Uterus (tissue), 4 donors: ENCODE measurements around the gene AAK1. TPM values are rescaled to one million over a fixed set of nuclear protein-coding genes. Genes with fewer than 3 reads are reported as not detected.

ENCODE experiments used
- DNase-seq, 2 donors: peaks; one replicate each; pipeline ENCODE4 v3.0.0-alpha.2; 2019 to 2020
- H3K27ac ChIP-seq, 2 donors: fragments of 200-600 bp; sonication (generic); 1 replicate in 1 of 2; 2 replicates in 1 of 2; pipeline ENCODE4 v1.5.1; 2016 to 2018
- H3K27me3 ChIP-seq, 2 donors: fragments of 200-600 bp; sonication (generic); one replicate each; pipeline ENCODE4 v1.5.1; 2018 to 2019; ENCODE audit warnings: control low read depth in 1 of 2
- H3K36me3 ChIP-seq, 2 donors: fragments of 200-600 bp; sonication (generic); one replicate each; pipeline ENCODE4 v1.5.1; 2019; ENCODE audit warnings: control low read depth in 1 of 2
- H3K4me1 ChIP-seq, 2 donors: fragments of 200-600 bp; sonication (generic); one replicate each; pipeline ENCODE4 v1.5.1; 2018 to 2019; ENCODE audit warnings: control low read depth in 1 of 2
- H3K4me3 ChIP-seq, 2 donors: fragments of 200-600 bp; sonication (generic); 1 replicate in 1 of 2; 2 replicates in 1 of 2; pipeline ENCODE4 v1.5.1; 2018 to 2019; ENCODE audit warnings: mild to moderate bottlenecking in 1 of 2
- H3K9me3 ChIP-seq, 2 donors: fragments of 200-600 bp; sonication (generic); one replicate each; pipeline ENCODE4 v1.5.1; 2019; ENCODE audit warnings: control low read depth in 1 of 2
- CTCF ChIP-seq, 4 experiments: fragments of 200-600 bp in 2 of 4; fragments of 450-650 bp in 2 of 4; sonication (generic) in 2 of 4; IDR thresholded peaks; one replicate each; pipeline ENCODE4 v1.5.1; 2016 to 2019; ENCODE audit warnings: antibody characterized with exemption in 4 of 4, mild to moderate bottlenecking in 2 of 4, moderate library complexity in 1 of 4
- POLR2A ChIP-seq, 2 donors: fragments of 450-650 bp; IDR thresholded peaks; one replicate each; pipeline ENCODE4 v1.6.1; 2016; ENCODE audit warnings: antibody characterized with exemption in 2 of 2, mild to moderate bottlenecking in 1 of 2, moderate library complexity in 1 of 2
- intact Hi-C: fragments of 100-400 bp; cut with DNase I; formaldehyde crosslinking; loops from one replicate; pipeline ENCODE4 v1.15.1; 2023; ENCODE audit warnings: low total_unique reads
- total RNA-seq, 4 donors: library from RNA; depleted of rRNA in 3 of 4; stranded (reverse); fragments of >200 nt in 3 of 4; gene quantifications; one replicate each; pipeline versions ENCODE4 v1.1.0 to v1.2.4, GENCODE V29; 2014 to 2023
- donor health status: DM: yes; HTN: yes; CAD: no.

Gene AAK1
- total RNA-seq, 4 donors from 2014 or later, result 13.1 to 66.3 (median 32.5) TPM

GRCh38 chr2:69501301-69501700 lies 142.2 kb downstream of the AAK1 start:
- Histone ChIP-seq H3K4me1 (no peaks in the 10 kb centered on the region), H3K36me3 (no peaks in the 10 kb centered on the region), H3K9me3 (no peaks in the 10 kb centered on the region), H3K27ac (no peak overlapping the region), H3K4me3 (no peak overlapping the region), H3K27me3 (no peaks in the 10 kb centered on the region)
- DNase-seq, result no peak
- TF ChIP-seq POLR2A (IDR thresholded peaks at IDR 0.05) (no peak), CTCF (IDR thresholded peaks at IDR 0.05) (no peak)
- intact Hi-C loops, result no loop called here

DNA sequence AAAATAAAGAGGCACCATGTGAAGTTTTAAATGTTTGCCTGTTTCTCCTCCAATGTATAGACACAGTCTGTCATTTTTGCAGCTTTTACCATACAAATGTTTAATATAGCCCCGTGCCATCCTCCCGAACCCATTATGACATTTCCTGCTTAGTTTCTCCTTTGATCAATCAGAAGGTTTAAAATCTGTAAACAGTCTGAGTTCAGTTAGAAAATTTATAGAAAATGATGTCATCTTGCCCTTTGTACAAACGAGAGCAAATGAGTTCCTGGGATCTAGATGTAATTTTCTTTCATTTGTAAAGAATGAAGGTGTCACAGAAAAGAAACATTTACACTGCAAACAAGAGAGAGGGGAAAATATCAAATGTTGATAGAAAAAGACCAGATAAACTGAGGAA lies 143.6 kb downstream of the AAK1 start:
- no peak for DNase-seq
- no peaks in the 10 kb centered on the region for H3K9me3 ChIP-seq
- H3K4me3 ChIP-seq, result no peak overlapping the region
- intact Hi-C loops, result no loop called here
- no peak overlapping the region for H3K27ac ChIP-seq
- TF ChIP-seq CTCF (IDR thresholded peaks at IDR 0.05), result no peak
- no peak for TF ChIP-seq POLR2A (IDR thresholded peaks at IDR 0.05)
- H3K4me1 ChIP-seq, result no peaks in the 10 kb centered on the region
- H3K36me3 ChIP-seq, result no peaks in the 10 kb centered on the region
- no peaks in the 10 kb centered on the region for H3K27me3 ChIP-seq

- no peak for DNase-seq
- no peaks in the 10 kb centered on the region for H3K27me3 ChIP-seq
- H3K4me3 ChIP-seq, result no peak overlapping the region
- no peaks in the 10 kb centered on the region for H3K36me3 ChIP-seq
- no peaks in the 10 kb centered on the region for H3K9me3 ChIP-seq
- no peak for TF ChIP-seq CTCF (IDR thresholded peaks at IDR 0.05)
- TF ChIP-seq POLR2A (IDR thresholded peaks at IDR 0.05), result no peak
- H3K4me1 ChIP-seq, result no peaks in the 10 kb centered on the region
- intact Hi-C loops, result no loop called here
- no peak overlapping the region for H3K27ac ChIP-seq
These were observed 144.3 kb downstream of the AAK1 start for GRCh38 chr2:69499242-69499641.

- TF ChIP-seq POLR2A (IDR thresholded peaks at IDR 0.05), result no peak
- TF ChIP-seq CTCF (IDR thresholded peaks at IDR 0.05), result no peak
- intact Hi-C loops, result no loop called here
- H3K9me3 ChIP-seq, result no peaks in the 10 kb centered on the region
- no peaks in the 10 kb centered on the region for H3K4me1 ChIP-seq
- no peak overlapping the region for H3K27ac ChIP-seq
- DNase-seq, result no peak
- no peaks in the 10 kb centered on the region for H3K36me3 ChIP-seq
- H3K4me3 ChIP-seq, result no peak overlapping the region
- no peaks in the 10 kb centered on the region for H3K27me3 ChIP-seq
These were observed 147.7 kb downstream of the AAK1 start for GRCh38 chr2:69495861-69496260.

DNA sequence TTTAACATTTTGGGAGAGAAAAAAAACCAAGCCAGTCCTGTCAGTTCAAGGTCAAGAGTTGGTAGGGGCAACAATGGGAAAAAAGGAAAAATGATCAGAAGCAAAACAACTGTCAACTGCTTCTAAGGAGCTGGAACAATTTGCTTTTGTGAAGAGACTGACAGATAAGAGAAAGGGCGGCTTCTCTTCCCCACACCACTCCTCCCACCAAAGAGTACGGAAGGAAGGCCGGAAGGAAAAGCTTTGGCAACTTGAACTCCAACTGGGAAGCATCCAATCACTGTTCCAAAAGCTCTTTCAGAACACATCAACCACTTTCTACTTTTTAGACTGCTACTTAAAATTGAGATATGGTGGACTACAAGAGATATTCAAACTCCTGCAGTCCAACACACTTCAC lies 148.5 kb downstream of the AAK1 start:
- TF ChIP-seq CTCF (IDR thresholded peaks at IDR 0.05), result no peak
- no peak for TF ChIP-seq POLR2A (IDR thresholded peaks at IDR 0.05)
- no peaks in the 10 kb centered on the region for H3K36me3 ChIP-seq
- H3K9me3 ChIP-seq, result no peaks in the 10 kb centered on the region
- DNase-seq, result no peak
- H3K4me3 ChIP-seq, result no peak overlapping the region
- H3K27me3 ChIP-seq, result no peaks in the 10 kb centered on the region
- H3K27ac ChIP-seq, result no peak overlapping the region
- intact Hi-C loops, result no loop called here
- no peaks in the 10 kb centered on the region for H3K4me1 ChIP-seq
